DMS114 treated with DMSO at 0.1 percent for 48 hours (cell line): Measurements from ENCODE around the gene ZDHHC6.
"Not testable (repeated sequence)": the region's sequence is repeated elsewhere in the genome, so short reads cannot be mapped to it uniquely, and the experiment has no call there.

ENCODE experiments used
- DNase-seq: peaks from one replicate; lab custom pipeline; 2025; ENCODE audit not compliant: unreplicated experiment; lab: John Stamatoyannopoulos, UW

Gene ZDHHC6

DNA sequence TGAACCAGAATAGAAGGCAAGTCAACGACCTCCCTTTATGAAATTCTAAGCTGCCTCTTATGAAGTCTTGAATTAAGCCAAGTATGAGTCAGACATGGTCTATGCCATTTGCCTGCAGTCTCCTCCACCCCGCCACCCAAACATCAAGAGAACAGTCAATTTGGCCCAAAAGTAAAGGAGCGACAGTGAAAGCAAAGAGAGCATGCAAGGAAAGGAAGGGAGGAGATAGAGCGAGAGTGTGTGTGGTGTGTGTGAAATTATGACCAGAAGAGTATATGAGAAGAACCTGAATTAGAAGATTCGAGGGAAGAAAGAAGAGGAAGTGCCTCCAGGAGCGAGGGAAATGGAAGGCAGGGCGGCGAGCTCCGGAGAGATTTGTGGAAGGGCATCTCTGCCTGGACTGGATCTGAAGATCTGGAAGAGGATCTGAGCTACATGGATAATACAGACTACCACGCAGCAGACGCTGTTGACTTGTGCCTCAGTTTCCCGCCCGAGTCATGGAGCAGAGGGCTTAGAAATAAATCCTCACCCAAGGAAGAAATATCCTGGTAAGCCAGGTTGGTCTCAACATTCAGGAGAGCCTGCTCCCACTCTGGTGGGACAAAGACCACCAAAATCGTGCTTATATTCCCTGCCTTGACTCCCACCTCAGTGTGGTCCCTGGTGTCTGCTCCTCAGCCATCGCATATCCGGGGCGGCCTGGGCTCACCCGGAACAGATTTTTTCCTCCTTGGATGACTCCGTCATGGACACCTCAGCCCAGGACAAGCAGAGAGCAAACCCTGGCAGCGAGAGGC lies 459 bp downstream of the ZDHHC6 start:
- no peak for DNase-seq

DNA sequence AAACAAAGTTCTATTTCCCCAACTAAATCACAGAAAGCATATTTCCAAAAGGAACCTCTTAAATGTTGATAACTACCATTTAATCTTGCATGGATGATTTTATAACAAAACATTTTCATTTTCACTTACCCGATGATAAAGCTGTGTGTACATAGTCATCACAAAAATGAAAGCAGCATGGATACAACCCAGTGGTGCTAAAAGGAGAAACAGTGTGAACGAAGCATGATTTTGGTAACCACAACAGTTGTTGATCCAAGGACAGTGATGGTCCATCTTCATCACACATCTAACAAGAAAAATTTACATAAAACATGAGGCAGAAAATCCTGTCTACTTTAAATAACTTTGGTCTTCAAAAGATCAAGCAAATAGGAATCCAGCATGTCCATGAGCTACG lies 4.7 kb downstream of the ZDHHC6 start:
- DNase-seq = no peak

GRCh38 chr10:112441520-112441919 lies 5.2 kb downstream of the ZDHHC6 start:
- no peak for DNase-seq

GRCh38 chr10:112438356-112438755 lies 8.4 kb downstream of the ZDHHC6 start:
- no peak for DNase-seq

GRCh38 chr10:112434988-112435619 lies 11.6 kb downstream of the ZDHHC6 start:
- peak; percentile 22 for DNase-seq

DNA sequence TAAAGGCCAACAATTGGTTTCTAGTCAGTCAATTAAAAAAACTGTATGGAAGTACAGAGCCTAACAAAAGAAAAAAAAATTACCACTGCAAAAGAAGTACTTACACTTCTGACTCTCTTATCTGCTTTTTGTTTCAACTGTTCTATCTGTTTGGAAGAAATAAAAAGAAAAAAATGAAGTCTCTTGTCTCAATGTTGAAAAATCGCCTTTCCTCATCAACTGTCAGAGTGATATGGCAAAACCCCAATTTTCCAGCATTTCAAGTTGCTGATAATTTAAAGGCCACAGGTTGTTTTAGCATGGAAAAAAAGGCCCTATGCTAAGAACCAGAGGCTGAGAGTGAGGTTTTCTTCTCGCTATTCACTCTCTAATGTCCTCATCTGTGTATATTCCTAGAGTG lies 13.6 kb downstream of the ZDHHC6 start:
- no peak for DNase-seq

DNA sequence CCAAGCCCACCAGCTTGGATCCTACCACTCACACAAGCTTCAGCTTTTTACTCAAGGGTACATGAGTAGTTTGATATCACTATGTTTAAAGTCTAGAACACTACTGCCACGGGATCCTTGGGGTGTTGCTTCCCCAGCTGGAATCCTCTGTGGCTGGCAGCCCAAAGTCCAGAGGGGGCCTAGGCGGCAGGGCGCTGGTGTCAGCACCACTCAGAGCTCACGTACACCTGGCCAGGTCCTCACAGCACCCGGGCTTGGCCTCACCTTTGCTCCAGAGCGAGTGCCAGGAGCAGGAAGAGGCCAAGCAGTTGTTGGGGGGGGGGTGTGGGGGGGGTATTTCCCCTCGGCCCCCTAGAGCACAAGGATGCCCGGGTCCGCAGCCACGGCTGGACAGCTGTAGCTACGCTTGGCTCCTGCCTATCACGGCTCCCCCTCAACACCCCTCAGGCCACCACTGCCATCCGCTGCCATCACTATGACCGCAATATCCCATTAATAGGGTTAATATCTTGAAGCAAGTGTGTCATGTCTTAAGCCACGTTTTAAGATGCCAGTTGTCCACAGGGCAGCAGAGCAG lies 17.0 kb downstream of the ZDHHC6 start:
- no peak for DNase-seq

DNA sequence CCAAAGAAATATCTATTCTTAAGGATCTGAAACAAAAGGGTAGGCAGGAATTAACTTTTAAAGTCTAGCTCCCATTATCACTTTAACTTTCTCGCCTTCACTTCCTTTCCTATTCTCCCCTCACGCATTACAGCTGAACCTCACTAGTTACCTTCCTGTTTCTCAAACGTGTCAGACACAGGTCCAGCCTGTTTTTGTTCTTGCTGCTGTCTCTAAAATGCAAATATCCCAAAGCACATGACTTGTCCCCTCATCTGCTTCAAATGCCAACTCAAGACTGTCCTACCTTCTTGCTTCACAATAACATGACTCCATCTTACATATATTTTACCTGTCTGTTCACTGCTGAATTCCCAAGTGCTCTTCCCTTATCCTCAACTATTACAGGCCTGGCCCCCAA lies 17.6 kb downstream of the ZDHHC6 start:
- DNase-seq = no peak

- no peak for DNase-seq
Measured at GRCh38 chr10:112426111-112426510, 20.6 kb downstream of the ZDHHC6 start.

GRCh38 chr10:112424651-112425050 lies 22.1 kb downstream of the ZDHHC6 start:
- DNase-seq = no peak

DNA sequence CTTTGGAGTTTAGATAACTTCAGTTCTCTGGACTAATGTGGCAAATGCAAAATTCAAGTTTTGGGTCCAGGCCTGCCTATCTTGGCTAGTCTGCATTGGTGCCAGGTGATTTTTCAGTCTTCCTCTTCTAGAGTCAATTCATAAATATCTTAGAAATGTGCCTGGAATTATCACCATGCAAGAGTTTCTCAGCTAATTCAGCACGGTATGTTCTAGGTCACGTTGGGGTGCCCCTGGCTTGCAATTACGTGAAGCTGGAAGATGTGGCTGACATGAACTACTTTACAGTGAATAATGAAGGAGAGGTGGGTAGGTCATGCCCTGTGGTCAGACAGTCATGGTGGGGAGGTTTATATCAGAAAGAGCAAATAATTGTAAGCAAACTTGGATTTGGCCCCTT lies 25.0 kb downstream of the ZDHHC6 start:
- no peak for DNase-seq

- no peak for DNase-seq
Measured at GRCh38 chr10:112412696-112413095, 34.0 kb downstream of the ZDHHC6 start.

DNA sequence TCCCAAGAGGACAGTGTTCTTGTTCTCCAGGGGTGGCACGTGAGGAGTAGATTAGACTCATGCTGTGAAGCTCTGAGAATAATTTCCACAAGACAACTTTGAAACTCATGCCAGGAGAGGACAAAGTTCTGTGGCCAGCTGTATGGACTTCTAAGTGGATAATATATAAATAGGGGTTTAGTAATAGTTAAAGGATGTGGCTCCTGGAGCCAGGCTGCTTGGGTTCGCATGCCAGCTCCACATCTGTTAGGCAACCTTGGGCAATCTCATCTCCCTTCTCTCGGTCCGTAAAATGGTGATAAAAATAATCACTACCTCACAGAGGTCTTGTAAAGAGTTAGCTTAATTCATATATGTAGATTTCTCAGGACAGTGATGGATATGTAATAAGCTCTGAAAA lies 37.0 kb downstream of the ZDHHC6 start:
- no peak for DNase-seq

- DNase-seq = no peak
Measured at GRCh38 chr10:112409299-112409698, 37.4 kb downstream of the ZDHHC6 start.

DNA sequence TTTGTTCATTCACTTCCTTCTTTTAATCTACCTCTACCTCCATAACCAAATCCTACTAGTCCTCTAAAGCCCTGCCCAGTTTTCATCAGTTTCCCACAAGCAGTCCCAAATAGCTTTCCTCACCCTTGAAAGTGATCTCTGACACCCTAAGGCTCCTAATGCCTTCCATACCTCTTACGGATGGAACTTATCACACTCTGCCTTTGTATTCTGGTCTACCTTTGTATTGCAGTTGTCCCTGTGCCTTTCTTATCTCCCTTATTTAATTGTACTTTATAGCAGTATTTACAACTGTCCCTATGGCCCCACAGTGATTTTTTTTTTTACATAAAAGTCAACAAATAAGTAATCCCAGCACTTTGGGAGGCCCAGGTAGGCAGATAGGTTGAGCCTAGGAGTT lies 39.0 kb downstream of the ZDHHC6 start:
- DNase-seq = no peak

GRCh38 chr10:112406806-112407205 lies 39.9 kb downstream of the ZDHHC6 start:
- DNase-seq = not testable (repeated sequence)

DNA sequence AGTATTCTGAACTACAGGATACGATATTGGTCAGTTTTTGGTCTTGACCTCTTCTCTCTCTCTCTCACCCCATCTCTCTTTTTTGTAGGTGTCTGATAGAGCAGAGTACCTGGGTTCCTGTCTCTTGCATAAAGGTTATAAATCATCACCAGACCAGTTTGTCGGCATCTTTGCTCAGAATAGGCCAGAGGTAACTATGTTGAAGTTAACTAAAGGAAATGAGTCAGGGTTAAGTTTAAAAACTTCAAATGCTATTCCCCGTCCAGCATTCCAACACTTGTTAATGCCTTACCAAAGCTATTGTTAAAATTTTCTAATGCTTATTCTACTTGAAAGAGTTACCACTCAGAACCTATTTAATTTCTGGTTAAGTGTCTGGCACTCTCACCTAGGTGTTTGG lies 42.1 kb downstream of the ZDHHC6 start:
- no peak for DNase-seq

DNA sequence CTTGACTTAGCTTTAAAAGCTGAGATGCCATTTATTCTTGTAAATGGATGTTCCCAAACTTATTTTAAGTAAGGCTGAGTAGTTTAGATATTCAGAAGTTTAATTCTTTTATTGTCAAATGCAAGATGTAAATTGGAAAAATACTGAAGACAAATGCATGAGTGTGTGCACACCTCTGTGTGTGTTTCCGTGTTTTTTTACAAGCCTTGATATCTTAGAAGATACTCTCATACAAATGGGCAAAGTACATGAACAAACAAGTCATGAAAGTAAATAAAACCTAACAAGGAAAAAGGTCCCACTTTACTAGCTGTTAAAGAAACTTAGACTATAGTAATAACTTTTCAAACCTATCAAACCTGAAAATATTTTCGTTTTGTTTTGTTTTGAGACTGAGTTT lies 43.8 kb downstream of the ZDHHC6 start:
- DNase-seq = no peak

GRCh38 chr10:112397592-112397991 lies 49.1 kb downstream of the ZDHHC6 start:
- DNase-seq = no peak

- no peak for DNase-seq
Measured at GRCh38 chr10:112395809-112396530, 50.7 kb downstream of the ZDHHC6 start.

DNA sequence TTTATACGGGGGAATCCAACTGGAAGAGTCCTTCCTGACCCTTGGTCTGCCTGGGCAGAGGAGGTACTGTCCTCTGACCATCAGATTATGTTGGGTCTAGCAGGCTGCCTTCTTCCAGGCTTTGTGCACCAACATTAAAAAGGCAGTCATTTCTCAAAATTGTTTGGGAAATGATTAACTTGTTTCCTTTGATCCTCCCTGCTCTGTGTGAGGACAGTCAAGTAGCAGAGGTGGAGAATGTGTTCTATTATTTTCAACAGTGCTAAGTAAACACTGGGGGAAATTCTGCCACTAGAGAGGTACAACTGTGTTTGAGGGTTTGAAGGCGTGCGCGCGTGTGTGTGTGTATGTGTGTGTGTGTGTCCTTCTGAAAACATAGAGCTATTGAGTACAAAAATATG lies 52.2 kb downstream of the ZDHHC6 start:
- DNase-seq = no peak

- no peak for DNase-seq
Measured at GRCh38 chr10:112393827-112394226, 52.9 kb downstream of the ZDHHC6 start.
